ENCODE data around the gene INPP5D.
"Not testable (repeated sequence)": the region's sequence is repeated elsewhere in the genome, so short reads cannot be mapped to it uniquely, and the experiment has no call there.

Gene INPP5D

DNA sequence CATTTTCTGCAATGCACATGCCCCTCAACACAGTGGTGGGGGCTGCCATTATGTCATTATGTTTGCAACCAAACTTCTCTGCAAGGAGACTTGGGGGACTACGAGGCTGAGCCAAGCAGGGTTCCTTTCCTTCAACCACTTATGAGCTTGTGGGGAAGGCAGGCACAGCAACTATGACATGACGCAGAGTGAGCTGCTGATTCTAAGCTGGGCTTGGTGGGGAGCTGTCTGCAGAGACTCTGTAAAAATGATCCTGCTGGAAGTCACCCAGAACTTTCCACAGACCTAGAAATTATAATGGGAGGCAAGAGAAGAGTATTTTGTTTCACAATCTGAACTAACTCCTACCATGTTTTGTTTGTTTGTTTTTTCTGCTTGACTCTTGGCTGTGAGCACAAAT is 55.6 kb downstream of the INPP5D start:
- DNase-seq = no peak

GRCh38 chr2:233116946-233117345 is 56.8 kb downstream of the INPP5D start:
- peak in 10 of 56 donors; percentile 6 to 44 (median 20) for DNase-seq

GRCh38 chr2:233117351-233117750 is 57.2 kb downstream of the INPP5D start:
- DNase-seq = no peak

- no peak for DNase-seq
These were observed 57.9 kb downstream of the INPP5D start for GRCh38 chr2:233117811-233118647.

GRCh38 chr2:233118648-233119000 is 58.5 kb downstream of the INPP5D start:
- no peak for DNase-seq

- DNase-seq = no peak
These were observed 59.0 kb downstream of the INPP5D start for GRCh38 chr2:233119123-233119522.

- DNase-seq = no peak
These were observed 59.7 kb downstream of the INPP5D start for GRCh38 chr2:233119806-233120205.

- no peak for DNase-seq
These were observed 60.3 kb downstream of the INPP5D start for GRCh38 chr2:233120459-233120858.

- DNase-seq = no peak
These were observed 61.7 kb downstream of the INPP5D start for GRCh38 chr2:233121856-233122255.

DNA sequence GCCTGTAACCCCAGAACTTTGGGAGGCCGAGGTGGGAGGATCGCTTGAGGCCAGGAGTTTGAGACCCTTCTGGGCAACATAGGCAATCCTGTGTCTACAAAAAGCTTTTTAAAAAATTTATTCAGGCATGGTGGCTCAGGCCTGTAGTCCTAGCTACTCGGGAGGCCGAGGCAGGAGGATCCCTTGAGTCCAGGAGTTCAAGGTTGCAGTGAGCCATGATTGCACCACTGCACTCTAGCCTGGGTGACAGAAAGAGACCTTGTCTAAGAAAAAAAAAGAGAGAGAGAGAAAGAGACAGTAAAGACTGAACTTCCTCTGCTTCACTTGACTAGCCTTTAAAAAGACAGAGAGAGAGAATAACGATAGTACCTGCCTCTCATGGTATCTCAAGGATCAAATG is 62.4 kb downstream of the INPP5D start:
- no peak for DNase-seq

GRCh38 chr2:233123576-233123975 is 63.4 kb downstream of the INPP5D start:
- not testable (repeated sequence) for DNase-seq

DNA sequence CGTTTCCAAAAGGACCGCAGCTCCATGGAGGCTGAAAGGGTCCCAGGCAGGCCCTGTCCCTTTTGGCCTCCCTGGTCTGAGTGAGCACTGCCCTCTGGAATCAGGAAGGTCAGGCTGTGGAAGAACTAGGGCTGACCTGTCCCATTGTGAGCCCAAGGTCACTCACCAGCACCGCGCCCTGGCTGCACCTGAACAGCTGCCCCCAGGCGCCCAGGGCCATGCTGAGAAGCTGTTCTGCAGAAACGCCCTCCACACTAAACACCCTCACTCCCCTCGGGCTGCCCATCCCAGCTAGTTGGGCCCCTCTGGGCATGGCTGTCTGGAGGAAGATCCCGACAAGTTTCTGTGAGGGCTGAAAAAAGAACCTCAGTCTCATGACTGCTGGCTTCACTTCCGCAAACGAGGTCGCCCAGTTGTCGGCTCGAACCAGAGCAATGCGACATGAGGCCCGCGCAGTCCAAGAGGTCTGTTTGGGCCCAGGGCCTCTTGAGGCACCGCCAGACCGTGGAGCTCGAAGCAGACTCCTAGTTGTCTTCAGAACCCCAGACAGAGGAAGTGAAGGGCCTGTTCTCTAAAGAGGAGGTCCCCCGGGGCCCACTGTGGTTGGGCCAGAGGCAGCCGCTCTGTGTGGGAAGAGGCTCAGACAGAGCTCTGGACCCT is 64.4 kb downstream of the INPP5D start:
- DNase-seq = peak in 9 of 56 donors; percentile 9 to 56 (median 18)

DNA sequence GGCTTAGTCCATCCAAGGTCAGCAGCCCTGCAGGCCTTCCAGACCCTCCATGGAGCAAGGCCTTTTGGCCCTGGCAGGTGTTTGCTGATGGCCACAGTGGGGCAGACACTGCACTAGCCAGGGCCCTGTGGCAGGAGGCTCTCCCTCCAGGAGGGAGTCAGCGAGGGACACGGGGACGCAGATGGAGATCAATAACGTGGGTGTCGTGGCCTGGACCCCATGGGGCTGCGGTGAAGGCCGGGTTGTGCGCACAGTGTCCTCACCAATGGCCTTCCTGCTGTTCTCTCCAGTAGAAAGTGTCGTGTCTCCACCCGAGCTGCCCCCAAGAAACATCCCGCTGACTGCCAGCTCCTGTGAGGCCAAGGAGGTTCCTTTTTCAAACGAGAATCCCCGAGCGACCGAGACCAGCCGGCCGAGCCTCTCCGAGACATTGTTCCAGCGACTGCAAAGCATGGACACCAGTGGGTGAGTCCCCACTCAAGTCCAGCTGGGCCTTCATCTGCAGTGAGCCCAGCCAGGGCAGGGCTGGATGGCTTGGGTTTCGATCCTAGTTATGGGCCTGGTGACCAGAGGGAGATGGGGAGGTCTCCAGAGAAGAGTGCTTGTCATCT is 65.4 kb downstream of the INPP5D start:
- DNase-seq = no peak

GRCh38 chr2:233129351-233129978 is 69.3 kb downstream of the INPP5D start:
- no peak for DNase-seq

DNA sequence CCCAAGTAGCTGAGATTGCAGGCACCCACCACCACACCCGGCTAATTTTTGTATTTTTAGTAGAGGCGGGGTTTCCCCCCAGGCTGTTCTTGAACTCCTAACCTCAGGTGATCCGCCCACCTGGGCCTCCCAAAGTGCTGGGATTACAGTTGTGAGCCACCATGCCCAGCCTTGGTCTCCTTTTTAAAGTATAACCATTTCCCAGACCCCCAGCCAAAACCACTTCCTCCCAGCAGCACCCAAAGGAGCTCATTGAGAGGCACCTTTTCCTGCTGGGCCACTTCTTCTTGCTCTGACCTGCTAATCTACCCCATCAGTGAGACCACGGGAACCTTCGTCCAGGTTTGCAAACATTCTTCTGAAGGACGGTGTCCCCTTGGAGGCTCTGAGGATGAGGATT is 69.9 kb downstream of the INPP5D start:
- no peak for DNase-seq

- no peak for DNase-seq
These were observed 70.4 kb downstream of the INPP5D start for GRCh38 chr2:233130481-233131020.

GRCh38 chr2:233131936-233132720 is 72.0 kb downstream of the INPP5D start:
- DNase-seq = no peak

- no peak for DNase-seq
These were observed 73.1 kb downstream of the INPP5D start for GRCh38 chr2:233133239-233133638.

- DNase-seq = no peak
These were observed 75.3 kb downstream of the INPP5D start for GRCh38 chr2:233135421-233135820.

GRCh38 chr2:233137040-233137439 is 76.9 kb downstream of the INPP5D start:
- no peak for DNase-seq

- DNase-seq = no peak
These were observed 80.0 kb downstream of the INPP5D start for GRCh38 chr2:233140077-233140585.
